HEK293T (cell line): Measurements from ENCODE around the gene RAPGEF5.

Experiments used
- ELF4 ChIP-seq: fragments of 450-650 bp; IDR thresholded peaks from 2 replicates; pipeline ENCODE4 v1.6.1; 2017; ENCODE audit warnings: antibody characterized with exemption
- FOXA1 ChIP-seq: fragments of 450-650 bp; IDR thresholded peaks from 2 replicates; pipeline ENCODE4 v1.6.1; 2016; ENCODE audit warnings: mild to moderate bottlenecking
- FOXM1 ChIP-seq: fragments of 450-650 bp; IDR thresholded peaks from 2 replicates; pipeline ENCODE4 v1.6.1; 2017; ENCODE audit warnings: mild to moderate bottlenecking, borderline replicate concordance
- SP1 ChIP-seq: fragments of 450-650 bp; IDR thresholded peaks from 2 replicates; pipeline ENCODE4 v1.6.1; 2017
- SUZ12 ChIP-seq: fragments of 450-650 bp; IDR thresholded peaks from 2 replicates; pipeline ENCODE4 v1.6.1; 2016; ENCODE audit warnings: mild to moderate bottlenecking

DNA sequence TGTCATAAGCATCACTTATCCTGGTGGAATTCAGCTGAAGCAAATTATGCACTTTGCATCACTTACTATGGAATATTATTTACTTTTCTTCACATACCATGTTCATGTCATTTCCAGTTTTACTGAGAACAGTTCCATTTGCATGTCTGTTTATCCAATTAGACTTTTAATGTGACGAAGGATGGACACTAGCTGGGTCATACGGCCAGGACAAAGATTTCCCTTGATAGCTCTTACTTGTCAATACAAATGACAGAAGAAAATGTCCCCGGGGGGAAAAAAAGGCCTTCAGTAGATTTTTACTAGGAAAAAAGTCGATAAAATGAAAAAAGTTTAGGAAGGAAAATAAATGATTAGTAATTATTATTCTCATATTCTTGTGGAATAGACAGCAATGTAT, 106.6 kb downstream of the RAPGEF5 start:
- TF ChIP-seq FOXM1 (no peak), SUZ12 (no peak), FOXA1 (no peak), ELF4 (no peak), SP1 (no peak)
